Right lobe of liver (tissue), 4 donors: ENCODE results near the gene RABL6.

Source experiments
- CTCF ChIP-seq, 4 donors: fragments of 200-600 bp in 3 of 4; fragments of 450-650 bp in 1 of 4; IDR thresholded peaks; one replicate each; pipeline versions ENCODE4 v1.5.1 to v1.8.0; 2016 to 2022; ENCODE audit warnings: antibody characterized with exemption in 4 of 4, mild to moderate bottlenecking in 2 of 4
- POLR2A ChIP-seq: fragments of 450-650 bp; IDR thresholded peaks from one replicate; pipeline ENCODE4 v1.6.1; 2017; ENCODE audit warnings: antibody characterized with exemption, mild to moderate bottlenecking
- donor health status: DM: no; HTN: no; CAD: no.
- donor health status: DM: no; HTN: no; CAD: no.
- donor health status: DM: no; HTN: yes; CAD: no.

- no peak for TF ChIP-seq CTCF (IDR thresholded peaks at IDR 0.05)
- TF ChIP-seq POLR2A = no peak
These were observed 79.2 kb downstream of the RABL6 start for GRCh38 chr9:136886610-136887597.
